CMK (cell line): Measurements from ENCODE around the gene MAGI1.

ENCODE experiments used
- DNase-seq: peaks from one replicate; pipeline ENCODE4 v3.0.0-alpha.2; 2010; ENCODE audit warnings: low read depth

Gene MAGI1

DNA sequence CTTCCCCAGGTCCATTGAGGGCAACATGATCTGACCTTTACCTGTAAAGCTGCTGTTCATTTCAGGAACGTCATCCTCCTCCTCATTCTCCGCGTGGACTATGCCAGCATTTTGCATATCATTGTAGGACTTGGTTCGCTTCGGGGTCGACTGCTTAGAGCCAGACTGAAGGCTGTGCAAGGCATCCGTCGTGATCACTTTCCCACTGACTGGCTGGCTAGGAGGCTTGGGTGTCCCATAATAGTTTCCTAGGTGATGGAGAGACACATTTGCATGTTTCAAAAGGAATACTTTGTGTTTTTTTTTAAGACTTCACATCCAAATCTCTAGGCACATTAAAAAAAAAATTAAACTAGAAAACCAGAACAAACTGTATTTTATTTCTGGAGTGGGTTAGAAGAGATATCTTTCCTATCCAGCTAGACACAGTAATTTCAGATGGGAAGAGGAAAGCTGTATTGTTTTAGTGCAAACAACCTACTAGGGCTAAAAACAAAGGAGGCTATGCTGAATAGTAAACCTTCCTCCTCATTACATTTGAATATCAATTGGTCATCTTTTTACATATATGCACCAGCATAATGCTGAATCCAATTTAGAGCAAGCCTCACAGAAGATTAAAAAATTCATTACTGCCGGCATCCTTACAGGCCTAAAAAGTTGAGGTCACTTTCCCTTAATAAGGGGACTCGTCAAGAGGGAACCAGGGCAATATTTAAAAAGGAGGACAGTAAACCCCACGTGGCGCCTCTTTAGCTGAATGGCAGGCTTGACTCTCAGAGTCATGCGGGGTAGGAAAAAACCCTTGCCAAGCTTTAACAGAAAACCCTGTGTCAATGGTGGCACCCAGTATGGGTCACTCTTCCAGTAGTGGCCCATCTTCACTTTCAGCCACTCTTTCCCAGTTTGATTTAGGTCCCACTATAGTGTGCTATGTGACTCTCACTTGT is 559.9 kb downstream of the MAGI1 start:
- DNase-seq = no peak

- no peak for DNase-seq
These were observed 565.0 kb downstream of the MAGI1 start for GRCh38 chr3:65473736-65474135.

DNA sequence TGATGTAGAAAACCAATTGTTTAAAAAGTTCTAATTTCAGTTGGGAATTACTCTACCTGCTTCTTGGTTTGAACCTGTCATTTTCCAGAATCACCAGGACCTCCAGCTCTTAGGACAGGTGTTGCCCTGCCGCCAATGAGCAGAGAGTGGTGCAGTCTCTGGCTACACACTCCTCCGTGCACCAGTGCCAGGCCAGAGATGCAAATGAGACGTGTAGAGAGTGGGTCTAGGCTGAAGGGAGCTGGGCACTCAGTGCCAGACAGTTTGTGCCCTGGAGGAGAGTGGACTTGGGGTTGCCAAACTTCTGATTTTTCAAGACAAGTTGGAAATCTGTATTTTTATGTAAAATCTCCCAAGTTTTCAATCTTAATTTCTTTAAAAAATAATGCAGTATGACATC is 566.2 kb downstream of the MAGI1 start:
- no peak for DNase-seq

- no peak for DNase-seq
These were observed 572.3 kb downstream of the MAGI1 start for GRCh38 chr3:65466300-65466988.

GRCh38 chr3:65449841-65450428 is 588.8 kb downstream of the MAGI1 start:
- no peak for DNase-seq

- DNase-seq = no peak
These were observed 590.6 kb downstream of the MAGI1 start for GRCh38 chr3:65448120-65448519.

- DNase-seq = no peak
These were observed 593.0 kb downstream of the MAGI1 start for GRCh38 chr3:65445573-65446169.

- no peak for DNase-seq
These were observed 594.3 kb downstream of the MAGI1 start for GRCh38 chr3:65444447-65444815.

- DNase-seq = no peak
These were observed 594.8 kb downstream of the MAGI1 start for GRCh38 chr3:65443739-65444446.

- no peak for DNase-seq
These were observed 599.0 kb downstream of the MAGI1 start for GRCh38 chr3:65439641-65440284.

GRCh38 chr3:65438612-65439011 is 600.1 kb downstream of the MAGI1 start:
- DNase-seq = no peak

DNA sequence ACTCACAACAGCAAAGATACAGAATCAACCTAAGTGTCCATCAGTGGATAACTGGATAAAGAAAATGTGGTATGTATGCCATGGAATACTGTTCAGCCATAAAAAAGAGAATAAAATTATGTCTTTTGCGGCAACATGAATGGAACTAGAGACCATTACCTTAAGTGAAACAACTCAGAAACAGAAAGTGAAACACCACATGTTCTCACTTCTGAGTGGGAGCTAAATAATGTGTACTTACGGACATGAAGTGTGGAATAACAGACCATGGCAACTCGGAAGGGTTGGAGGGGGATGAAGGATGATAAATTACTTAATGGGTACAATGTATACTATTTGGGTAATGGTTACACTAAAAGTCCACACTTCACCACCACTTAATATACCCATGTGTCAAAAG is 600.6 kb downstream of the MAGI1 start:
- no peak for DNase-seq

- DNase-seq = no peak
These were observed 602.1 kb downstream of the MAGI1 start for GRCh38 chr3:65436580-65436979.

GRCh38 chr3:65433480-65433879 is 605.2 kb downstream of the MAGI1 start:
- DNase-seq = no peak

GRCh38 chr3:65432388-65433003 is 606.2 kb downstream of the MAGI1 start:
- DNase-seq = no peak

- no peak for DNase-seq
These were observed 612.8 kb downstream of the MAGI1 start for GRCh38 chr3:65425880-65426279.

- DNase-seq = no peak
These were observed 616.6 kb downstream of the MAGI1 start for GRCh38 chr3:65422154-65422553.

DNA sequence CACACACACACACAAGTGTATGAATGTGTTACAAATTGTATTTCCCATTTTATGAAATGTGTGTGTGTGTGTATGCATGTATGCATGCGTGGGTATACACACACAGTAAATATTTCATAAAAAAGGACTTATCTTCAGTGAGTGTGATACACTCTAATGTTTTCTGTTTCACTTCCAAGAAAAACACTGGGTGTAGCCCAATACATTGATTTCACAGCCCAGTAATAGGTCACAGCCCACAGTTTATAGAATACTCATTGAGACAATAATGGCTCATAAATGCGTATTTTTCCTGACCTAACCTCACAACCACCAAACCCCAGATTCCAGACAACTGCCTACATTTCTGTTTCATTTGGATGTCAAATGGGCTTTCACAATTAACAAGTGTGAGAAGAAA is 619.5 kb downstream of the MAGI1 start:
- DNase-seq = no peak

- no peak for DNase-seq
These were observed 624.8 kb downstream of the MAGI1 start for GRCh38 chr3:65413891-65414290.

DNA sequence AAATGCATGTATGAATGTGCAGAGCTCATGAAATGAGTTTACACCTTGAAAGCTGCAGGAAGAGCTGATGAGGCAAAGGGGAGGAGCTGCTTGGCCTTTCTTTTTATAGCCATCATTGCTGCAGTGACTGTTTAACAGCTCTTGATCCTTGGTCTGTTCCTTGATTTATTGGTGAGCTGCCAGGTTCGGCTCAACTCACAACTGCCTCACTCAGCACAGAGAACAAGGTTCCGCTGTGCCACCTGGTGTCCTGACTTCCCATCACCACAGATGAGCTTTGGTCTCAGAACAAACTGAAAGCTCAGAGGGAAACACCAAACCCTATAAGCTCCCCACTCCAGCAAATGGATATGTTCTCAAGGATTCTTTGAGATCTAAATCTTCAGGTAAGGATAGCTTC is 626.1 kb downstream of the MAGI1 start:
- no peak for DNase-seq

DNA sequence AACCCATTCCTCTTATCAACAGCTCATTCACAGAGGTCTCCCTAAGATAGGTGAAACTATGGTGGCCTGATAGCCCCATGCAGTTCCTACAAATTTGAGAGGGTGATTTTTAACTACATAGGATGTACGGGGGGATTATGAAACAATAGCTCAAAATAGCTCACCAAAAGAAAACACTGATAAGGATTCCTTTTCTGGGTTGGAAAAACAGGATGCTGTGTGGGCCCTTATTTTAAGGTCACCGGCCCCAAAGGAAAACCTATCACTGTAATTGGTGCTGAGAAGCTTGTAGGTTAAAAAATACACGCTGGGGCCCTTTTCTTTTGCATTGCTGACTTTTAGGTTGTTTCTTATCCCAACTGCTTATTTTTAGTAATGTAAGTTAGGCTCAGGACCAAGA is 627.4 kb downstream of the MAGI1 start:
- DNase-seq = no peak
